Measurements from ENCODE around the gene GPR33. TPM values are rescaled to one million over a fixed set of nuclear protein-coding genes. Genes with fewer than 3 reads are reported as not detected.
A peak's percentile ranks its signal among the peaks of the same experiment; 100 is the strongest.

GPR33 gene
- total RNA-seq, 1 experiment from 2014 or later = not detected

GRCh38 chr14:31457665-31458659 lies 29.9 kb downstream of the GPR33 start:
- no peak for ATAC-seq
- Histone ChIP-seq H2AFZ (ENCODE audit: low read depth, low read length, poor library complexity, severe bottlenecking) (peak overlapping the region; percentile 74), H3K4me3 (replicated peaks in 1 of 2; ENCODE audit: low read depth in 1 of 2, low read length in 2 of 2) (peak overlapping the region; percentile 86 to 88), H4K20me1 (ENCODE audit: insufficient read depth) (no peaks in the 10 kb centered on the region), H3K4me2 (ENCODE audit: low read length) (peak overlapping the region; percentile 83), H3K36me3 (ENCODE audit: control insufficient read depth in 1 of 2, insufficient read depth in 2 of 2, low read length in 2 of 2) (no peaks in the 10 kb centered on the region), H3K9me2 (ENCODE audit: insufficient read depth) (no peaks in the 10 kb centered on the region), H3K4me1 (ENCODE audit: control insufficient read depth in 1 of 2, insufficient read depth in 2 of 2, low read length in 2 of 2) (peaks cover 4 to 11% of the 10 kb centered on the region in 2 experiments; a peak in 2 of 4 replicates), H3K9me3 (ENCODE audit: control insufficient read depth in 1 of 2, insufficient read depth in 1 of 2, low read depth in 1 of 2, low read length in 2 of 2) (no peaks in the 10 kb centered on the region), H3K9ac (ENCODE audit: low read length) (peak overlapping the region; percentile 86), H3K27ac (ENCODE audit: low read depth, low read length) (no peak overlapping the region), H3K79me2 (ENCODE audit: insufficient read depth, low read length) (peaks cover 12% of the 10 kb centered on the region), H3K27me3 (ENCODE audit: insufficient read depth, low read length) (no peaks in the 10 kb centered on the region)
- CTCF ChIA-PET = interaction anchor here (1.0 to 1.7 kb wide), 3 partner anchors 37 to 1102 kb away, joined by 3 to 6 read pairs (median 5); partner anchors contain the start of gene HEATR5A
- RAD21 ChIA-PET (ENCODE audit: low non-redundant PET in 1 of 2, low total read pairs in 2 of 2, uncharacterized antibody in 2 of 2, unreplicated experiment in 2 of 2) = no interaction called here
- TF ChIP-seq SRF (IDR thresholded peaks at IDR 0.05; ENCODE audit: low read depth) (no peak), RAD21 (IDR thresholded peaks at IDR 0.05; ENCODE audit: low read depth) (no peak), YY1 (IDR thresholded peaks at IDR 0.05; ENCODE audit: extremely low read depth, insufficient replicate concordance, low read depth, low read length) (no peak), POLR2A (IDR thresholded peaks at IDR 0.05; ENCODE audit: borderline replicate concordance, extremely low read depth, insufficient read depth, insufficient read length) (no peak), ZFX (IDR thresholded peaks at IDR 0.05) (no peak), SP1 (IDR thresholded peaks at IDR 0.05; ENCODE audit: low read depth) (no peak)
- intact Hi-C loops (cut with micrococcal nuclease) = loop anchor here (10.0 kb wide), 1 partner anchor 797 kb away; no protein-coding TSS in a partner anchor
- DNase-seq (ENCODE audit: low read depth, low spot score) = no peak
- TSS peak; percentile 34 for BruUV-seq (replicated peaks)
- POLR2A ChIA-PET = interaction anchor here (1.0 to 2.2 kb wide), 2 partner anchors 38 to 45 kb away, joined by 3 to 7 read pairs; partner anchors contain the start of gene HEATR5A
